Colonic mucosa (tissue), 4 donors: ENCODE results near the gene TENM4. TPM values are rescaled to one million over a fixed set of nuclear protein-coding genes. Genes with fewer than 3 reads are reported as not detected.

Experiments used
- DNase-seq: peaks from one replicate; pipeline ENCODE4 v3.0.0-alpha.2; 2020
- H3K27ac ChIP-seq: fragments of 200-600 bp; one replicate; pipeline ENCODE4 v1.8.0; 2021
- H3K27me3 ChIP-seq: fragments of 200-600 bp; one replicate; pipeline ENCODE4 v1.8.0; 2021
- H3K36me3 ChIP-seq: fragments of 200-600 bp; one replicate; pipeline ENCODE4 v1.8.0; 2021
- H3K4me1 ChIP-seq: fragments of 200-600 bp; one replicate; pipeline ENCODE4 v1.8.0; 2021; ENCODE audit warnings: mild to moderate bottlenecking
- H3K4me3 ChIP-seq: fragments of 200-600 bp; one replicate; pipeline ENCODE4 v1.8.0; 2021
- H3K9ac ChIP-seq, 2 donors: one replicate each; pipeline ENCODE4 v1.7.0; 2013; ENCODE audit warnings: control low read depth in 2 of 2, low read depth in 2 of 2, low read length in 2 of 2
- H3K9me3 ChIP-seq: fragments of 200-600 bp; one replicate; pipeline ENCODE4 v1.8.0; 2021
- CTCF ChIP-seq: fragments of 200-600 bp; IDR thresholded peaks from one replicate; pipeline ENCODE4 v1.8.0; 2022; ENCODE audit warnings: antibody characterized with exemption, mild to moderate bottlenecking
- intact Hi-C: fragments of 100-400 bp; cut with DNase I; formaldehyde crosslinking; loops from one replicate; pipeline ENCODE4 v1.14.1; 2022
- total RNA-seq, 2 donors: library from RNA; stranded (reverse); fragmentation: NEBNext Ultra II Directional in 1 of 2; extraction: Animal tissue kit (Norgen Biotek cat#: 25700) in 1 of 2; gene quantifications; one replicate each; pipeline ENCODE4 v1.2.1, GENCODE V29; 2021
- donor health status: healthy.
- donor health status: DM: no; HTN: no; CAD: no.
- donor health status: DM: no; HTN: no; CAD: no.

Gene TENM4
- total RNA-seq, 2 donors from 2014 or later, result 0.48 to 1.2 TPM

GRCh38 chr11:78655561-78655960 is 785.3 kb downstream of the TENM4 start:
- intact Hi-C loops, result no loop called here
- no peak for TF ChIP-seq CTCF
- Histone ChIP-seq H3K4me1 (no peaks in the 10 kb centered on the region), H3K9me3 (no peaks in the 10 kb centered on the region), H3K9ac (no peak overlapping the region), H3K27ac (no peak overlapping the region), H3K4me3 (no peak overlapping the region), H3K27me3 (no peaks in the 10 kb centered on the region), H3K36me3 (no peaks in the 10 kb centered on the region)
- DNase-seq, result no peak

- intact Hi-C loops, result no loop called here
- no peak for TF ChIP-seq CTCF
- no peak overlapping the region for H3K4me3 ChIP-seq
- H3K9me3 ChIP-seq, result no peaks in the 10 kb centered on the region
- H3K36me3 ChIP-seq, result no peaks in the 10 kb centered on the region
- H3K9ac ChIP-seq, result no peak overlapping the region
- no peak for DNase-seq
- no peaks in the 10 kb centered on the region for H3K4me1 ChIP-seq
- H3K27me3 ChIP-seq, result no peaks in the 10 kb centered on the region
- H3K27ac ChIP-seq, result no peak overlapping the region
These were observed 786.0 kb downstream of the TENM4 start for GRCh38 chr11:78654866-78655265.

GRCh38 chr11:78654071-78654470 is 786.8 kb downstream of the TENM4 start:
- intact Hi-C loops, result no loop called here
- H3K4me3 ChIP-seq, result no peak overlapping the region
- TF ChIP-seq CTCF, result no peak
- H3K9me3 ChIP-seq, result no peaks in the 10 kb centered on the region
- no peaks in the 10 kb centered on the region for H3K4me1 ChIP-seq
- no peak for DNase-seq
- H3K27ac ChIP-seq, result no peak overlapping the region
- H3K27me3 ChIP-seq, result no peaks in the 10 kb centered on the region
- H3K9ac ChIP-seq, result no peak overlapping the region
- no peaks in the 10 kb centered on the region for H3K36me3 ChIP-seq

GRCh38 chr11:78653294-78653909 is 787.4 kb downstream of the TENM4 start:
- intact Hi-C loops, result no loop called here
- DNase-seq, result no peak
- H3K27ac ChIP-seq, result no peak overlapping the region

GRCh38 chr11:78652843-78653239 is 788.0 kb downstream of the TENM4 start:
- H3K4me3 ChIP-seq, result no peak overlapping the region
- TF ChIP-seq CTCF, result no peak
- no peaks in the 10 kb centered on the region for H3K27me3 ChIP-seq
- H3K27ac ChIP-seq, result no peak overlapping the region
- H3K9ac ChIP-seq, result no peak overlapping the region
- H3K4me1 ChIP-seq, result no peaks in the 10 kb centered on the region
- no peak for DNase-seq
- H3K9me3 ChIP-seq, result no peaks in the 10 kb centered on the region
- intact Hi-C loops, result no loop called here
- H3K36me3 ChIP-seq, result no peaks in the 10 kb centered on the region

More at GRCh38 chr11:78653294-78653909, 787.4 kb downstream of the TENM4 start:
- Histone ChIP-seq H3K9ac (no peak overlapping the region), H3K27me3 (no peaks in the 10 kb centered on the region), H3K4me1 (no peaks in the 10 kb centered on the region), H3K4me3 (no peak overlapping the region), H3K9me3 (no peaks in the 10 kb centered on the region), H3K36me3 (no peaks in the 10 kb centered on the region)
- TF ChIP-seq CTCF, result no peak
